ENCODE measurements around the gene MYL10. TPM values are rescaled to one million over a fixed set of nuclear protein-coding genes. Genes with fewer than 3 reads are reported as not detected.

Gene MYL10
- total and polyA plus RNA-seq, 2 of the 13 experiments (the other 11 are each of a cell fraction or from before 2014, with no cell fraction given), result not detected

DNA sequence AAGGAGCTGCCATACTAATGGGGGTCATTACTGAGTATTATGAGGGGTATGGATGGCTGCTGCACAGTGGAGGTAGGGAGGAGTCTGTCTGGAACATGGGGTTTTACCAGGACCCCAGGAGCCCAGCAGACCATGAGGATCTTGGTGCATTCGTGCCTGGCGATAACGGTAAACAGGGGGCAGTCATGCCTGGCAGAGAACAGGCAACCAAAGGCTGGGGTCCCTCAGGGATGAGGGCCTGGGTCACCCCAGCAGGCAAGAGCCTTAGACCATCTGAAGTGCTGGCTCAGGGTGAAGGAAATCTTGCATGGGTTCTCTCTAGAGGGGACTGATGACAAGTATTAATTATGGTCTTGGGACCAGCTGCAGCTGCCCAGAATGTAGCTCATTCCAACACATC lies 46.1 kb downstream of the MYL10 start:
- DNase-seq (ENCODE audit: low spot score), result no peak
- in situ Hi-C loops (cut with HindIII; ENCODE audit: extremely low pct_ligation_motif_present, low pct_unique_long_range_greater_than_20kb), result no loop called here
- FAIRE-seq, result no peak

More for the DNA sequence above, 46.1 kb downstream of the MYL10 start:
- CTCF ChIA-PET (ENCODE audit: low intra/inter-chr PET ratio, low total read pairs), result no interaction called here
- Histone ChIP-seq H3K27me3 (ENCODE audit: control insufficient read depth in 1 of 2, insufficient read depth in 2 of 2, low read length in 2 of 2) (no peaks in the 10 kb centered on the region), H3K36me3 (replicated peaks in 1 of 2; ENCODE audit: control insufficient read depth in 1 of 2, insufficient read depth in 2 of 2, low read length in 2 of 2) (no peaks in the 10 kb centered on the region), H3K27ac (ENCODE audit: extremely low read length, insufficient read depth, low read length) (no peak overlapping the region), H3K9ac (ENCODE audit: insufficient read depth, low read depth, low read length) (no peak overlapping the region), H3K4me1 (ENCODE audit: insufficient read depth, low read length) (peaks cover 34% of the 10 kb centered on the region), H3K4me2 (ENCODE audit: low read depth, low read length) (no peak overlapping the region), H3K4me3 (replicated peaks in 1 of 3; ENCODE audit: insufficient read depth in 1 of 3, low read depth in 2 of 3, low read length in 3 of 3) (no peak overlapping the region), H3K79me2 (ENCODE audit: insufficient read depth, low read length) (no peaks in the 10 kb centered on the region), H4K20me1 (ENCODE audit: insufficient read depth, low read length) (no peaks in the 10 kb centered on the region), H3K9me3 (ENCODE audit: low read length) (peaks cover 12% of the 10 kb centered on the region), H2AFZ (ENCODE audit: low read length) (no peak overlapping the region)
- ATAC-seq, result no peak
- intact Hi-C loops (cut with micrococcal nuclease; ENCODE audit: unreplicated experiment), result no loop called here
- BruUV-seq (replicated peaks), result no TSS peak
- POLR2A ChIA-PET, result no interaction called here
- no CpG with 5 or more reads among the region's 3 CpGs for WGBS (ENCODE audit: low lambda C conversion rate)
- TF ChIP-seq, protein P1, sequence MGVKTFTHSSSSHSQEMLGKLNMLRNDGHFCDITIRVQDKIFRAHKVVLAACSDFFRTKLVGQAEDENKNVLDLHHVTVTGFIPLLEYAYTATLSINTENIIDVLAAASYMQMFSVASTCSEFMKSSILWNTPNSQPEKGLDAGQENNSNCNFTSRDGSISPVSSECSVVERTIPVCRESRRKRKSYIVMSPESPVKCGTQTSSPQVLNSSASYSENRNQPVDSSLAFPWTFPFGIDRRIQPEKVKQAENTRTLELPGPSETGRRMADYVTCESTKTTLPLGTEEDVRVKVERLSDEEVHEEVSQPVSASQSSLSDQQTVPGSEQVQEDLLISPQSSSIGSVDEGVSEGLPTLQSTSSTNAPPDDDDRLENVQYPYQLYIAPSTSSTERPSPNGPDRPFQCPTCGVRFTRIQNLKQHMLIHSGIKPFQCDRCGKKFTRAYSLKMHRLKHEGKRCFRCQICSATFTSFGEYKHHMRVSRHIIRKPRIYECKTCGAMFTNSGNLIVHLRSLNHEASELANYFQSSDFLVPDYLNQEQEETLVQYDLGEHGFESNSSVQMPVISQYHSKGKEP (CRISPR knock-in tag; IDR thresholded peaks at IDR 0.05), result no peak
- TF ChIP-seq CREB3 (CRISPR knock-in tag; IDR thresholded peaks at IDR 0.05) (no peak), ZNF567 (CRISPR knock-in tag; IDR thresholded peaks at IDR 0.05; ENCODE audit: borderline replicate concordance) (no peak), ZKSCAN8 (CRISPR knock-in tag; IDR thresholded peaks at IDR 0.05; ENCODE audit: borderline replicate concordance) (no peak), JUNB (CRISPR knock-in tag; IDR thresholded peaks at IDR 0.05; ENCODE audit: borderline replicate concordance) (no peak), ZNF20 (CRISPR knock-in tag; IDR thresholded peaks at IDR 0.05) (no peak), HNRNPLL (IDR thresholded peaks at IDR 0.05; ENCODE audit: low read depth, low read length, poor library complexity, severe bottlenecking) (no peak), ZNF839 (CRISPR knock-in tag; IDR thresholded peaks at IDR 0.05; ENCODE audit: borderline replicate concordance) (no peak), ZNF10 (CRISPR knock-in tag; IDR thresholded peaks at IDR 0.05; ENCODE audit: borderline replicate concordance, low read depth) (no peak), ZNF75D (CRISPR knock-in tag; IDR thresholded peaks at IDR 0.05; ENCODE audit: borderline replicate concordance) (no peak)
- TF ChIP-seq, protein P2, sequence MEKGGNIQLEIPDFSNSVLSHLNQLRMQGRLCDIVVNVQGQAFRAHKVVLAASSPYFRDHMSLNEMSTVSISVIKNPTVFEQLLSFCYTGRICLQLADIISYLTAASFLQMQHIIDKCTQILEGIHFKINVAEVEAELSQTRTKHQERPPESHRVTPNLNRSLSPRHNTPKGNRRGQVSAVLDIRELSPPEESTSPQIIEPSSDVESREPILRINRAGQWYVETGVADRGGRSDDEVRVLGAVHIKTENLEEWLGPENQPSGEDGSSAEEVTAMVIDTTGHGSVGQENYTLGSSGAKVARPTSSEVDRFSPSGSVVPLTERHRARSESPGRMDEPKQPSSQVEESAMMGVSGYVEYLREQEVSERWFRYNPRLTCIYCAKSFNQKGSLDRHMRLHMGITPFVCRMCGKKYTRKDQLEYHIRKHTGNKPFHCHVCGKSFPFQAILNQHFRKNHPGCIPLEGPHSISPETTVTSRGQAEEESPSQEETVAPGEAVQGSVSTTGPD (CRISPR knock-in tag; IDR thresholded peaks at IDR 0.05), result no peak

Data from HepG2 (cell line).